Calu3 (cell line): ENCODE data around the gene KCNK10. TPM values are rescaled to one million over a fixed set of nuclear protein-coding genes. Genes with fewer than 3 reads are reported as not detected.

Experiments
- BruUV-seq: library from RNA; stranded (reverse); fragments of 400-500 nt; replicated peaks from 2 replicates; lab custom pipeline; 2021; lab: Mats Ljungman, UMichigan
- CTCF ChIA-PET: fragments of 300-600 bp; sonication (Branson Sonifier 250); formaldehyde crosslinking; loops from one replicate; lab custom pipeline; 2022; ENCODE audit warnings: antibody characterized with exemption; lab: Charles Lee
- DNase-seq: peaks from one replicate; pipeline ENCODE4 v3.0.0; 2022
- H3K27ac Mint-ChIP-seq: one replicate; pipeline ENCODE4 v1.8.0; 2022; ENCODE audit warnings: mixed read lengths; ENCODE audit not compliant: unreplicated experiment
- H3K27me3 Mint-ChIP-seq: one replicate; pipeline ENCODE4 v1.8.0; 2022; ENCODE audit warnings: mixed read lengths; ENCODE audit not compliant: unreplicated experiment
- H3K36me3 Mint-ChIP-seq: one replicate; pipeline ENCODE4 v1.8.0; 2022; ENCODE audit warnings: mild to moderate bottlenecking, moderate library complexity, mixed read lengths; ENCODE audit not compliant: insufficient read depth, unreplicated experiment
- H3K4me1 Mint-ChIP-seq: one replicate; pipeline ENCODE4 v1.8.0; 2022; ENCODE audit warnings: mild to moderate bottlenecking, low read depth, mixed read lengths; ENCODE audit not compliant: unreplicated experiment
- H3K4me3 Mint-ChIP-seq: one replicate; pipeline ENCODE4 v1.8.0; 2022; ENCODE audit warnings: mild to moderate bottlenecking, low read depth, moderate library complexity, mixed read lengths; ENCODE audit not compliant: unreplicated experiment
- H3K9me3 Mint-ChIP-seq: one replicate; pipeline ENCODE4 v1.8.0; 2022; ENCODE audit warnings: low read depth, mixed read lengths; ENCODE audit not compliant: unreplicated experiment
- CTCF ChIP-seq: fragments of 200-600 bp; IDR thresholded peaks from one replicate; pipeline ENCODE4 v1.8.0; 2022; ENCODE audit warnings: antibody characterized with exemption; ENCODE audit not compliant: unreplicated experiment
- intact Hi-C: fragments of 100-400 bp; cut with micrococcal nuclease; formaldehyde crosslinking; loops from one replicate; pipeline ENCODE4 v1.10.0; 2022; ENCODE audit not compliant: unreplicated experiment
- total RNA-seq: library from RNA; stranded (reverse); gene quantifications from 2 replicates; pipeline ENCODE4 v1.2.3, GENCODE V29; 2022

KCNK10 gene
- total RNA-seq, 1 experiment from 2014 or later: not detected

GRCh38 chr14:88168498-88169165 is 154.4 kb downstream of the KCNK10 start:
- Mint-ChIP-seq H3K4me1 (peaks cover 25% of the 10 kb centered on the region), H3K9me3 (peaks cover 2% of the 10 kb centered on the region), H3K27ac (no peak overlapping the region), H3K4me3 (no peak overlapping the region), H3K36me3 (peaks cover 4% of the 10 kb centered on the region), H3K27me3 (peaks cover 8% of the 10 kb centered on the region)
- CTCF ChIA-PET: interaction anchor here (0.6 to 1.7 kb wide), 5 partner anchors 21 to 223 kb away, joined by 3 to 14 read pairs (median 4); no protein-coding TSS in a partner anchor
- BruUV-seq: no TSS peak
- peak; percentile 39 for TF ChIP-seq CTCF
- peak; percentile 35 for DNase-seq
- intact Hi-C loops: loop anchor here (1.0 kb wide), 1 partner anchor 155 kb away; no protein-coding TSS in a partner anchor

GRCh38 chr14:88168025-88168424 is 155.0 kb downstream of the KCNK10 start:
- peaks cover 8% of the 10 kb centered on the region for H3K27me3 Mint-ChIP-seq
- no peak overlapping the region for H3K27ac Mint-ChIP-seq
- no TSS peak for BruUV-seq
- H3K9me3 Mint-ChIP-seq: peaks cover 2% of the 10 kb centered on the region
- TF ChIP-seq CTCF: no peak
- DNase-seq: no peak
- intact Hi-C loops: loop anchor here (1.0 kb wide), 1 partner anchor 155 kb away; no protein-coding TSS in a partner anchor
- H3K4me1 Mint-ChIP-seq: peaks cover 25% of the 10 kb centered on the region
- CTCF ChIA-PET: interaction anchor here (0.6 to 1.7 kb wide), 5 partner anchors 21 to 223 kb away, joined by 3 to 14 read pairs (median 4); no protein-coding TSS in a partner anchor
- peaks cover 4% of the 10 kb centered on the region for H3K36me3 Mint-ChIP-seq
- no peak overlapping the region for H3K4me3 Mint-ChIP-seq

- no peak overlapping the region for H3K4me3 Mint-ChIP-seq
- no peak for TF ChIP-seq CTCF
- H3K36me3 Mint-ChIP-seq: peaks cover 4% of the 10 kb centered on the region
- H3K4me1 Mint-ChIP-seq: peaks cover 25% of the 10 kb centered on the region
- peak overlapping the region; percentile 54 for H3K27ac Mint-ChIP-seq
- peaks cover 15% of the 10 kb centered on the region for H3K27me3 Mint-ChIP-seq
- no peaks in the 10 kb centered on the region for H3K9me3 Mint-ChIP-seq
- peak; percentile 46 for DNase-seq
- CTCF ChIA-PET: interaction anchor here (0.7 to 1.2 kb wide), 3 partner anchors 23 to 214 kb away, joined by 3 to 4 read pairs (median 4); no protein-coding TSS in a partner anchor
- intact Hi-C loops: loop anchor here (2.0 kb wide), 1 partner anchor 222 kb away; no protein-coding TSS in a partner anchor
- no TSS peak for BruUV-seq
Measured at GRCh38 chr14:88166616-88167015, 156.5 kb downstream of the KCNK10 start.

- Mint-ChIP-seq H3K27ac (no peak overlapping the region), H3K9me3 (no peaks in the 10 kb centered on the region), H3K4me3 (no peak overlapping the region), H3K4me1 (peaks cover 25% of the 10 kb centered on the region), H3K36me3 (peaks cover 4% of the 10 kb centered on the region), H3K27me3 (peaks cover 29% of the 10 kb centered on the region)
- no peak for TF ChIP-seq CTCF
- DNase-seq: no peak
- CTCF ChIA-PET: no interaction called here
- no TSS peak for BruUV-seq
- intact Hi-C loops: no loop called here
Measured at GRCh38 chr14:88164906-88165534, 158.0 kb downstream of the KCNK10 start.
